NOMO-1 treated with dmso at 0.1 percent for 144 hours (cell line): ENCODE data around the gene NOTO.
A peak's percentile ranks its signal among the peaks of the same experiment; 100 is the strongest.
"Not testable (repeated sequence)": the region's sequence is repeated elsewhere in the genome, so short reads cannot be mapped to it uniquely, and the experiment has no call there.

Experiments used
- DNase-seq: peaks from one replicate; lab custom pipeline; 2025; ENCODE audit not compliant: unreplicated experiment; lab: John Stamatoyannopoulos, UW

NOTO gene

DNA sequence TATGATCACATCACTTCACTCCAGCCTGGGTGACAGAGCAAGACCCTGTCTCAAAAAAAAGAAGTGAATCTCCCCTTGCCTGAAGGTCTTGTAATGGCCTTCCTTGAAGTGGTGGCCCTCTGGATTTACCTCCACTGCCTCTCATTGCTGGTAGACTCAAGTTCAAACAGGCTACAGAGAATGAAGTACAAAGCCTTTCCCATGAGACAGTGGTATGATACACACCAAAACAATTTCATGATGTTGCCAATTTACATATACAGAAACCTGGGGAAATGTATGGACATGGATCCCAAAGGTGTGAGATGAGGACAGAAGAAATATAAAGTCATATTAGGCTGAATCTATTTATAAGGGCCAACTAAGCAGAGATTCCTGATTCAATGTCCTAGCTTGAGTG, 4.8 kb upstream of the NOTO start:
- DNase-seq, result no peak

DNA sequence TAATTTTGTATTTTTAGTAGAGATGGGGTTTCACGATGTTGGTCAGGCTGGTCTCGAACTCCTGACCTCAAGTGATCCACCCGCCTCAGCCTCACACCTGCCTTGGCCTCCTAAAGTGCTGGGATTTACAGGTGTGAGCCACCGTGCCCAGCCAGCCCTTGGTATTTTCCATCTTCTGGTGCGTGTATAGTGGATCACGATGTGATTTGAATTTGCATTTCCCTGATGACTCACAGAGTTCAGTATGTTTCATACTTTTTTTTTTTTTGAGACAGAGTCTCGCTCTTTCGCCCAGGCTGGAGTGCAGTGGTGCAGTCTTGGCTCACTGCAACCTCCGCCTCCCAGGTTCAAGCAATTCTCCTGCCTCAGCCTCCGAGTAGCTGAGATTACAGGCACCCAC, 2.1 kb upstream of the NOTO start:
- not testable (repeated sequence) for DNase-seq

DNA sequence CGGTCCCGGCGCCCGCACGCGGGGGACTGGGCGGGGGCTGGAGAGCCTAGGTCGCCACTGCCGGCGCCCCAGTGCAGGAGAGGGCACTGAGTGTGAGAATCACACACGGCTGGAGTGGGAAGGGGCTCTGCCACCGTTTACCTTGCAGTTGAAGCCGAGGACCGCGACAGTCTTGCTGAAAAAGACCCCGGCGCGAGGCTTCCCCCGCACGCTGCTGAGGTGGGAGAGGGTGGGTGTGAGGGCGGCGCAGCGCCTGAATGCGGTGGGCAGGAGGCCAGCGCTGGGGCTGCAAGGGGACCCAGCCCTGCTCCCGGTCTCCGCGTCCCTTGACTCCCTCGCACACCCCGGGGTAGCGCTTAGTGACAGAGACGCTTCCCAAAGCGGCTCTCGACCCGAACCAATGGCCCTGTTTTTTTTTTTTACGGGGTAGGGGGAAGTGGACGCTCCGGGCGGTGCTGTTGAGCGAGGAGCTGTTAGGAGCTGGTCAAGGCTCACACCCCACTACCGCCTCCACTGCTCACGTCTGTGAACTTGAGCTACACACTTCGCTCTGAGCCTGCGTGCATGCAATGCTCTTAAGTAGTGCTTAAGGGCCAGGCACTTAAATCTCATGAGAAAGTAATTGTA, 794 bp downstream of the NOTO start:
- no peak for DNase-seq

DNA sequence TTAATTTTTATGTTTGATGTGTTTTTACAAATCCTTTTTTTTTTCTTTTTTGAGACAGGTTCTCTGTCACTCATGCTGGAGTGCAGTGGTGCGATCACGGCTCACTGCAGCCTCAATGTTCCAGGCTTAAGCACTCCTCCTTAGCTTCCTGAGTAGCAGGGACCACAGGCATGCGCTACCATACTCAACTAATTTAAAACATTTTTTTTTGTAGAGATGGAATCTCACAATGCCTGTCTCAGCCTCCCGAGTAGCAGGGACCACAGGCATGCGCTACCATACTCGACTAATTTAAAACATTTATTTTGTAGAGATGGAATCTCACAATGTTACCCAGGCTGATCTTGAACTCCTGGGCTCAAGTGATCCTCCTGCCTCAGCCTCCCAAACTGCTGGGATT, 3.2 kb downstream of the NOTO start:
- DNase-seq, result no peak

DNA sequence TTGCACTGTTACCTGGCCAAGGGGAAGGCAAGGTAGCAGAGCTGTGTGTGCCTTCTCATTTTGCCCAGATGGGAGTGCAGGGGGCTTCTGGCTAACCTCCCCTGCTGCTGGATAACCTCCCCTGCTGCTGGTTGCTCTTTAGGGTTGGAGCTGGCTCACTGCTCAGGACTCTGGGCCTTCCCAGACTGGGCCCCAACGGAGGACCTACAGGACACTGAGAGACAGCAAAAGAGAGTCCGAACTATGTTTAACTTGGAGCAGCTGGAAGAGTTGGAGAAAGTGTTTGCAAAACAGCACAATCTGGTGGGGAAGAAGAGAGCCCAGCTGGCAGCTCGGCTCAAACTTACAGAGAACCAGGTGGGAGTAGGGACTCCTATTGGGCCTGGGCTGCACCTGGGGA, 5.9 kb downstream of the NOTO start:
- DNase-seq, result no peak

DNA sequence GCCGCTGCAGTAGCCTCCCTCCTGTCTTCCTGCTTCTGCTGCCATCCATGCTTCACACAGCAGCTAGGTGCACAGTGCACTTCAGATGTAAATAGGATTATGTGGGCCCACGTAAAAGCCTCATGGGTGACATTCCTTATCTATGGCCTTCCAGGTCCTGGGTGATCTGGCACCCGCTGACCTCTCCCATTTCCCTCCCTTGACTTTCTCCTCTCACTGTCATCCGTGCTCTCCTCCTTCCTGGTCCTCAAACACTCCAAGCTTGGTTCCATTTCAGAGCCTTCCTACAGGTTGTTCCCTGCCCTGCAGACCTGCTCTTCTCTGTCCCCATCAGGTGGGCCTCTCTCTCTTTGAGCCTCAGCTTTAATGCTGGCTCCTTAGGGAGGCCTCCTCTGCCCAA, 7.6 kb downstream of the NOTO start:
- DNase-seq, result no peak

DNA sequence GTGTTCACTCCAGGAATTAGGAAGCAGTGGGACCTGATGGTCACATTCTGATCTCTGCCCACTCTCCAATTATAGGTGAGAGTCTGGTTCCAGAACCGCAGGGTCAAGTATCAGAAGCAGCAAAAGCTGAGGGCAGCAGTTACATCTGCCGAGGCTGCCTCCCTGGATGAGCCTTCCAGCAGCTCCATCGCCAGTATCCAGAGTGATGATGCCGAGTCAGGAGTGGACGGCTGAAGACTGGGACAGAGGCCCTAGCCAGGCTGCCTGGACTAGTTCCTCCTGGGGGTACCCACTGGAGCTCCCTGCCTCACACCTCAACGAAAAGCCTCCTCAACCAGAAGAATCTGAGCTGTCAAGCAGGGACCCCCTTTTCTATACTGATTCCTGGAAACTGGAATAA, 8.3 kb downstream of the NOTO start:
- no peak for DNase-seq

DNA sequence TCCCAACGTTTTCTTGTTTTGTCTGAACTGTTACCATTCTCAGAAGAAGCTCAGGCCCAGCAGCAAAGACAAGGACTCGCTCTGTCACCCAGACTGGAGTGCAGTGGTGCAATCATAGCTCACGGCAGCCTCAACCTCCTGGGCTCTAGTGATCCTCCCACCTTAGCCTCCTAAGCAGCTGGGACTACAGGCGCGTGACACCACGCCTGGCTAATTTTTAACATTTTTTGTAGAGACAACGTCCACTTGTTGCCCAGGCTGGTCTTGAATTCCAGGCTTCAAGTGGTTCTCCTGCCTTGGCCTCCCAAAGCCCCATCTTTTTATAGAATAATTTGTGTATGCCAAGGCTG, 9.7 kb downstream of the NOTO start:
- DNase-seq, result no peak

DNA sequence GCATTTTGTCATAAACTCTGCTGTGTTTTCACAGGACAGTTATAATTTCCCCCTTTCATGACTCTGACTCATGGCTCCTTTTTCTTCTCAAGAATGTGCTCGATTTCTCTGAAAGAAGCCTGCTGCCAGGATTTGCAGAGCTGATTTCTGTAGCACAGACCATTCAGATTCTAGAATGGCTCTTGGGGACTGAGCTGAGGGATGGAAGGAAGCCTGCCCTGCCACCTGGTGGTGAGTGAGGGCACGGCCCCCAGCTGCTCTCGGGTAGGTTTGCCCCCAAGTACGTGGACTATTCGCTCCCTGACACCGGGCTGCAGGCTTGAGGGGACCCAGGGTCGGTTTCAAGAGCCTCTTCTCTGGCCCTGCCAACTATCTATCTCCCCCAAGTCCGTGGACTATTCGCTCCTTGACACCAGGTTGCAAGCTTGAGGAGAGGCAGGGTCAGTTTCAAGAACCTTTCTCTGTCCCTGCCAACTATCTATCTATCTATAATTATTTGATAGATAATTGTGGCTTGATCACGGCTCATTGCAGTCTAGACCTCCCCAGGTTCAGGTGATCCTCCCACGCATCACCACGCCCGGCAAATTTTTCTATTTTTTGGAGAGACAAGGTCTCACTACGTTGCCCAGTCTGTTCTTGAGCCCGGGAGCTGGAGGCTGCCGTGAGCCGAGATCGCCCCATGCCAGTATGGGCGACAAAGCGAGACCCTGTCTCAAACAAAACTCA, 10.2 kb downstream of the NOTO start:
- peak; percentile 57 for DNase-seq

DNA sequence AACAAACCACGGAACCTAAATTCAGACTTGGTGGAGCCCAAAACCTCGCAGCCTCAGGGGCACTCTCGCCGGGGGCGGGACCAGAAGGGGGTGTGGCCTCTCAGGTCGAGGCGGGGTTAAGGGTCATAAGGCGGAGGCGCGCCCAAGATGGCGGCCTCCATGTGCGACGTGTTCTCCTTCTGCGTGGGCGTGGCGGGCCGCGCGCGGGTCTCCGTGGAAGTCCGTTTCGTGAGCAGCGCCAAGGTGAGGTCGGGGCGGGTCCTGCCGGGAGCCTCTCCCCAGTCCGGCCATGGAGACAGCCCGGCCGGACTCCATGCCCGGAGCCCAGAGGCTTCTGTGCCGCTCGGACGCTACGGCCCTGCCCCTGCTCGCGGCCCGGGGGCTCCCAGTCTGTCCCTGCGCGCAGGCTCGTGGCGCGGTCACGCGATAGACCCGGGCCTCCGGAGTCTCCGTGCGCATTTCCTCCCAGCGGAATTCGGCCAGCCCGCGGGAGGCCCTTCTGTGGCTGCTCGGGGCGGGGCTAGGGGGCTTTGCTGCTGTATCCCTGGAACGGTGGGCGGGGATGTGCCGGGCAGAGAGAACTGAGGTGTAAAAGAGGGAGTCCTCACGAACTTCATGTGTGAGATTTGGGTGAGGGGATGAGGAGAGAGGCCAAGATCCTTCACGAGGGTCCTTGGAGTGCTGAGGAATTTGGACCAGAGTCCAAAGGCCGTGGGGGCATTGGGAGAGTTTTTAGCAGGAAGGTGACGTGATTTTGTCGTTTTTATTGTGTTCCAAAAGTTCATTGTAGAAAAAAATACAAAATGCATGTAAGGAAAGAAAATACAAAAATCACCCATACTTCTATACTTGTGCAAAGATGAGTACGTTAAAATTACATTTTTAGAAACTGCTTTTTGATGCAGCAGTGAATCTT, 12.0 kb downstream of the NOTO start, which contains the start of gene SMYD5:
Gene SMYD5, plus strand, starts transcription at position 126 of the 916 bp plus-strand sequence. Its CDS starts 22 bp downstream, at position 148.
- DNase-seq, result peak; percentile 75

DNA sequence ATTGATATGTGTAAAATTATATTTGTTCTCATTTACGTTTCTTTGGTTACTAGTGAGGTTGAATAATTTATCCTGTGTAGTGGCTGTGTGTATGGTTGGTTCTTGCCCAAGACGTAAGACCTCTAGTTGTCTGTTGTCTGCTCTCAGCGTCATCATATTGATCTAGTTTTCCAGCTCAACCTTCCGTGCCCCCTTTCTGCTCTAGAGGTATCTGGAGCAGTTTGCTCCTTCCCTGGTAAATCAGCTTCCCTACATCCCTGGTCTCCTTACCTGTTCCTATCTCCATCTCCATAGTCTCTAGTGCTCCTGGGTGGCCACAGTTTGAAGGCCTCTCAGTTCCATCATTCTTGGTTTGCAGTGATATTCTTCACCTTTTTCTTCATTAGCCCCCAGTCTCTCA, 12.9 kb downstream of the NOTO start:
- DNase-seq, result no peak

DNA sequence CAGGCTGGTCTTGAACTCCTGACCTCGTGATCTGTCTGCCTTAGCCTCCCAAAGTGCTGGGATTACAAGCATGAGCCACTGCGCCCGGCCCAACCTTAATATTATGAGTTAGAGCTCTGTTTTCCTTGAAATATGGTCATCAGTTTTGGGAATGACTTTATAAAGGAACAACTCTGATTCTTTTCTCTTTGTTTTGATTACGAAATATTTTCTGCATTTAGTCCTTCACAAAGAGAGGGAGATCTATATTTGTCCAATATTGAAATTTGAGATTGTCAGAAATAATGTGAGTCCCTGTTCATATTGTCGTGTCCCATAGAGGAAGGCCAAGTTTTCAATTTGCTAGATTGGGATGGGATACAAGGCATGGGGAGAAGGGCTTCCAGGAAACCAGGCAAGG, 14.8 kb downstream of the NOTO start:
- no peak for DNase-seq

DNA sequence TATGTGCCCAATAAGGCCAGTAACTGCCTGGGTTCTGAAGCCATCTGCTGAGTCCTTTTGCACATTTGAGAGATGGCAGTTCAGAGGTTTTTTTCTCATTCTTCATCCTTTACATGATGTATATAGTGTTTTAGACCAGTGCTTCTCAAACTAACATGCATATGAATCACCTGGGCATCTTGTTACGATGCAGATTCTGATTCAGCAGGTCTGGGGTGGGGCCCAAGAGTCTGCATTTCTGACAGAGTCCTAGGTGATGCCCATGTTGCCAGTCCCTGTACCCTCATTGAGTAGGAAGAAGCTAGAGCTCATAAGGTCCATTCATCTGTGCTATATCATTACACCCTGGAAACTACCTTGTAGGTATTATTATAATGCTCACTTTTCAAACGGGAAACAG, 15.5 kb downstream of the NOTO start:
- DNase-seq, result no peak

DNA sequence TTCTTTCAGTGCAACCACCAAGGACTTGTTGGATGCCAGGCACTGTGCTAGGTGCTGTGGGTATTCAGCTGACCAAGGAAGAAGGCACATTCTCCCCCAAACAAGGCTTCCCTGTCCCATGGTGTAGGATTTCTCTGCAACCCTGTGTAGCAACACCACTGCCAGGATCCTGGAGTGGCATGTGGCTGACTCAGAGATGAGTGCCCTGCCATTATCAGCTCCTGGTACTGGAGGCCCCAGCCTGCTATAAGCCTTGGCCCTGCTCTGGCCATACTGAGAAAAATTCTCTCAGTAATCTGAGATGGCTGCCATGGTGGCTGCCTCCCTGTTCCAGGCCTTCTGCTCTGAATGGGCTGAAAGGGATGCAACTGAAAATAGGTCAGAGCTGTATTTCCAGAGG, 15.9 kb downstream of the NOTO start:
- no peak for DNase-seq

DNA sequence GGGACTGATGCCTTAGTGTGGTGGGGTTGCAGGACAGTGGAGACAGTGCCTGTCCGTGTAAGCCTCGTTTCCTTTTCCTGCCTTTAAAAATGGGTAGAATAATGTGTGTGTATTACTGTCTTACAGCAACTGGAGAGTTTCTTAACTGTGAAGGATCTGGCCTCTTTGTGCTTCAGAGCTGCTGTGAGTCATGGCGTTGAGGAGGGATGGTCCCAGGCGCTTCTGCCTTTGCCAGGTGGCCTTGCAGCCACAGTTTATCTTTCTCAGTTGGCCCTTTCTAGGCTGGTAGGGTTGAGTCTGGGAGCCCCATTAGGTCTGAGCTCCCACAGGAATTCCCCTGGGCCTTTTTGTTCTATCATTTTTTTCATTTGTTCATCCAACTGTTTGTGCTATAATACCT, 21.4 kb downstream of the NOTO start:
- DNase-seq, result no peak

DNA sequence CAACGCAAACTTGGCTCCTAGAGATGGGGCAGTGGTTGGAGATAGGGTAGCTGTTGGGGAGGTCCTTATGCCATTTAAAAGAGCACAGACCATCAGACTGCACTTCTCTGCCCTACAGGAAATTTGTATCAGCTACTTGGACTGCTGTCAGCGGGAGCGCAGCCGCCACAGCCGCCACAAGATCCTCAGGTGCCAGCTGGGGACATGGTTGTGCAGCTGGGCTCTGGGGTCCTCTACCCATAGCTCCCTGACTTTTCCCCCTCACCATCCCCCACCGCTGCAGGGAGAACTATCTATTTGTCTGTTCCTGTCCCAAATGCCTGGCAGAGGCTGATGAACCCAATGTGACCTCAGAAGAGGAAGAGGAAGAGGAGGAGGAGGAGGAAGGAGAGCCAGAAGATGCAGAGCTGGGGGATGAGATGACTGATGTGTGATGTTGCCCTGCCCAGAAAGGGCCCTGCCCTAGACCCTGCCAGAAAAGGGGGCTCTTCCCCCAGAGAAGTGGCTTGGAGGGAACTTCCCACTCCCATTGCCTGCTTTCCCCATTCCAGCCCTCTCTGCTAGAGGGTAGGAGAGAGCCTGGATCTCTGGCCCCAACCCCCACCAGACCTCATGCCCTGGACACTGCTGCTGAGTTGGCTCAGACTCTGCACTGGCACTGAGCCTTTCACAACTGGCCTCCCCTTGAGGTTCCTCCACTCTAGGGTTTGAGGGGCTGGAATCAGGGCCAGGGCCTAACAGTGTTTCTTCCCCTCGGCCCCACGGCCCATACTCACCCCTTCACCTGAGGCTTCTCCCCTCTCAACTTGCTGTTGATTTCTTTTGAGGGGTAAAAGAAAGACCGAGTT, 23.4 kb downstream of the NOTO start:
- no peak for DNase-seq

DNA sequence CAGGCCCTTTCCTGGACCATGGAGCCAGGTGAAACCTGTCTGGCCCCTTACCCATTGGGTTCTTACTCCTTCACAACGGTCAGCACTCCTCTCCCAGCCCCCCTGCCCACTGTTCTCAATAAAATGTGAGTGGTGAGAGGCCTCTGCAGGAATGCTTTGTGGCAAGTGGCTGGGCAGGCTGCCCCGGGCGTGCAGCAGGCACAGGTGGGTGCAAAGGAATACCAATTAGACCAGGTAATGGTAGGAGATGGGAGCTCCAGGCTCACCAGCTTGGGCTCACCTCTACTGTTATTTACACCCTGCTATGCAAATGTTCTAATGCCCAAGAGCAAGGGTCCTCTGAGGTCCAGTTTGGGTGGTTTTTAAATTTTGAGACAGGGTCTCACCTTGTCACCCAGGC, 24.7 kb downstream of the NOTO start:
- DNase-seq, result no peak

DNA sequence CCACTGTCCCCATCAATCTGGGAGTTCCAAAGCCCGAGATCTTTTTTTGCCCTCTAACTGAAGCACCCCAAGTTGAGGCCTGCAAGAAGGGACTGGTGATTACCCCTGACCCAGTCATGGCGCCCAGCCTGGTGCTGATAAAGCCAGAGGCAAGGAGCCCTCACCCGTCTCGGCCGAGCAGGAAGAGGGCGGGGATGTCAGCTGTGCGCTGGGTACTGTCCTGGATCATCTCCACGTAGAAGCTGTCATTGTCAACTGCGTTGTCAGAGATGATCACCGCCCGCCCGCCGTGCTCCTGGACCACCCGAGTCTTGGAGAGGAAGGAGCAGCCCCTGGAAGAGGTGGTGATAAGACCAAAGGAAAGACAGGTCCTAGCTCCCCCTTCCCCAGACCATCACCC, 26.3 kb downstream of the NOTO start:
- DNase-seq, result no peak

DNA sequence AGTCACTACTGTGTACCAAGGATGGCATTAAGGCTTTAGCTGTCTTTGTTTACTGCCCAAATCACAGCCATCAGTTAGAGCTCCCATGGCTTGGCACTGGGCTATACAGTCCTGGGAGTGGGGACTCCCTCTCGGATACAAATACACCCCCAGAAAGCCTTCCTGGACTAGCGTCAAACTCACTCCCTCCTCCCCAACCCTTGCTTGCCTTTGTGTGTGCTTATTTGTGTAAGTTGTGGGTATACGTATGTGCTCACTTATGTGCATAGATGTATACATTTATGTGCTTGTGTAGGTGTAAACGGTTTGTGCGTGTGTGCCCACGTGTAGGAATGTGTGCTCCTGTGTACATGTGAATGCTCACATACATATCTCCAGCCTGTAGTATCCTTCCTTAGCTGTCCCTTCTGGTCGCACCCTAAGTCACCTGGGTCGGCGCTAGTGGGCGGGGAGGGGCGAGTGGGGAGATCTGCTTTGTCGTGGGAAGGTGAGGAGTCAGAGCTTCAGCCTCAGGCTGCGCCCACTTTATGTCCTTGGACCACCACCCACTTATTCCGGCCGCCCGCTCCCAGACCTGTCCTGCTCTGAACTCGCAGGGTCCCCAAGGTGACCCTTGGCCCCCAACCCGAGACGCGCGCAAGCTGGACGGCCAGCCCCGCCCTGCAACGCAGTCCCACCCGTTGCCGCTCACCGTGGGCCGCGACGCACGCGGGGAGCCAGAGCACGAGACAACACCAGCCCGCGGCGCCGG, 30.2 kb downstream of the NOTO start:
- no peak for DNase-seq

DNA sequence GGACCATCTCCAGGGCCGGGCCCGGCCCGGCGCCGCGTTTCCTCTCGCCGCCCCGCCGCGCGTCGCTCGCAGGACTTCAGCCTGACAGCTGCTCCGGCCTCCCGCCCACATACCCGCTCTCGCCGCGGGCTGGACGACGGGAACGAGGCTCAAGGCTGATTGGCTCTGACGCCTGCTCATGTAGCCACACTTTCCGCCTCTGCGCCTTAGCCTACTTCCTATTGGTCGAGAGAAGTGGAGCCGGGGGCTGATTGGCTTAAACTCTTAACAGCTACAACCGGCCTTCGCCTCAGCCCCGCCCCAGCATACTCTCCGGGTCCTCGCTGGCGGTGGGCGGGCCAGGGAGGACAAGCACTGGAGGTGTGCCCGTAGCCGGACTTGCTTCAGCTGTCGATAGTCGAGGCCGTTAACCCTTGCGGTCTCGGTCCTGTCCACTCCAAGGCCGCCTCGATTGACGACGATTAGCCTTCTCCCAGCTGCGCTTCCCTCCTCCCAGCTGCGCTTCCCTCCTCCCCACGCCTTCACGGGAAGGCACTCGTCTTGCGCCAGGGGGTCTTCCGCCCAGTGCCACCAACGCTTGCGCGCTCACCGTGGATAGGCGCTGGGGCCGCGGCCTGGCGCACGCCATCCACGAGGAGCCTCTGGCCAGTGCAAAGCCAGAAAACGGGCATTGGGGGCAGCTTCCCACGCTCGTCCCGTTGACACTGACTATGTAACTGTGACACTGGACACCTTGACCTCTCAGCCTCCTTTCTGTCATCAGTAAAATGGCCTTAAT, 31.0 kb downstream of the NOTO start, which contains the start of gene PRADC1:
Gene PRADC1, minus strand, starts transcription at position 86 of the 778 bp plus-strand sequence. Its CDS starts 79 bp downstream, at position 7.
- peak; percentile 99 for DNase-seq
